ENCODE data around the gene FCHSD1.

Gene FCHSD1

DNA sequence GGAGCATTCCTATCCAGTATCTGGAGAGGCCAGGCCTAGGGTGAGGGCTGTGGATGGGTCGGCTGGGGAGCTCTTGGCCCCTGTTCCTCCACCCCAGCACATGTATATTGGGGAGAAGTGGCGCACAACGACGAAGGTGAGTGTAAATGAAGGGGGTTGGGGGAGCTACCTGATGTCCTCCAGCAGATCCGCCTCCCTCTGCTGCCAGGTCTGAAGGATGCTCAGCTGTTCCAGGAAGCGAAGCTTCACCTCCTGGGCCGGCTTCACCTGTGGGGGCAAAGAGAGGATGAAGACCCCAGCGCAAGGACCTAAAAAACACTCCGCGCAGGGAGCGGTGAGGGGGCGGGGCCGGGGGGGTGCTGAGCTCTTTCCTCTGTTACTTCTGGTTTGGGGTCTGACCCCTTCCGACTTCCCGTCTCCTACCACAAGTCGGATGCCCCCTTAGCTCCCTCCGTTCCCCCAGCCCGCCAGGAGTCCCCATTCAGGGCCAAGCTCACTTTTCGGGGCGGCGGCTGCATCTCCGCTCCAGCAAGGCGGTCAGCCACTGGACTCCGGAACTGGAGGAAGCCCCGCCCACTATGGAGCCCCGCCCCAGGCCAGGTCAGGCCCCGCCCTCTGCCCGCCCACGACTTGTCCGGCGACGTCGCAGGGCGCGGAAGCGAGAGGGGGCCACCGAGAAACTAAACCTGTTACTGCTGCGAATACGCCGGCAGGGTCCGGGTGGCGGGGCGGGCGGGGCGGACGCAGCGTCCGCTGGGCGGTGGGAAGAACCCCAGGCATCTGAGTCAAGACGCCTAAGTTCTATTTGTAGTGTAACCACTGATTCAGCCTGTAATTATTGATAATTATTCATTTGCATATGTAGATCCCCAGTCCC, at the start of gene FCHSD1:
Gene FCHSD1 (minus strand): TSS at position 568 of the 877 bp plus-strand sequence. CDS start 50 bp downstream, at position 518.
- in situ Hi-C loops (cut with HindIII; ENCODE audit: low pct_ligation_motif_present, low pct_unique_long_range_greater_than_20kb, low sequenced_read_pairs): no loop called here
- DNase-seq: peak; percentile 75

DNA sequence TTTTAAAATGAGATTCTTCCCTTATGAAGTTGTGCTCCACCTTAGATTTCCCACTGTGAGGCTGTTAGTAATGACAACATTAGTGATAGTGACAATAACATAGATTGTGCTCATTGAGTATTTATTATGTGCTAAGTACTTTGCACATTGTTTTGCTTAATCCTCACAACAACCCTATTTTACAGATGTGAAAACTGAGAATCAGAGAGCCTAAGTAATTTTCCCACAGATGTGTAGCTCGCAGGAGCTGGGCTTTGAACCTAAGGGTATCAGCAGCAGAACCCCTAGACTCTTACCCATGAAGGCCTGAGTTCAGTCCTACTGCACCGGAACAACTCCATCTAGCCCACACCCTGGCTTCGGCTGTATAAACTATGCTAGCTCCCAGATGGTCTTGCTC, 46.4 kb upstream of the FCHSD1 start:
- in situ Hi-C loops (cut with HindIII; ENCODE audit: low pct_ligation_motif_present, low pct_unique_long_range_greater_than_20kb, low sequenced_read_pairs): no loop called here
- DNase-seq: no peak

DNA sequence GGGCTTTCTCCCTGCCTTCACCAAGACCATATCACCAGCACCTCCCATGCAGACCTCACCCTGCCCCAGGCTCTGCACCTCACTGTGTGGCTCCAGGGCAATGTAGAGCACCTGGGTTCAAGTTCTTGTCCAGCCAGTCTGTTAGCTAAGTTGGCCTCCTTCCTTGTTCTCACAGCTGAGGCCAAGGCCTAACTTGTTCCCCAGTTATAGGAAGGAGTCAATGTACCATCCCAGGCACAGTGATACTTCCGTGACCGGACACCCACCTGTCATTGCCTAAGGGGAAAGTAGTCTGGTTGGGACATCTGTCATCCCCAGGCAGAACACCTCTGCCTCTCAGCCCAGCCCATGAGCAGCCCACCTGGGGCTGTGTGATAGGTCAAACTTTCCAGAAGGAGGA, 45.2 kb upstream of the FCHSD1 start:
- DNase-seq: no peak
- in situ Hi-C loops (cut with HindIII; ENCODE audit: low pct_ligation_motif_present, low pct_unique_long_range_greater_than_20kb, low sequenced_read_pairs): no loop called here

DNA sequence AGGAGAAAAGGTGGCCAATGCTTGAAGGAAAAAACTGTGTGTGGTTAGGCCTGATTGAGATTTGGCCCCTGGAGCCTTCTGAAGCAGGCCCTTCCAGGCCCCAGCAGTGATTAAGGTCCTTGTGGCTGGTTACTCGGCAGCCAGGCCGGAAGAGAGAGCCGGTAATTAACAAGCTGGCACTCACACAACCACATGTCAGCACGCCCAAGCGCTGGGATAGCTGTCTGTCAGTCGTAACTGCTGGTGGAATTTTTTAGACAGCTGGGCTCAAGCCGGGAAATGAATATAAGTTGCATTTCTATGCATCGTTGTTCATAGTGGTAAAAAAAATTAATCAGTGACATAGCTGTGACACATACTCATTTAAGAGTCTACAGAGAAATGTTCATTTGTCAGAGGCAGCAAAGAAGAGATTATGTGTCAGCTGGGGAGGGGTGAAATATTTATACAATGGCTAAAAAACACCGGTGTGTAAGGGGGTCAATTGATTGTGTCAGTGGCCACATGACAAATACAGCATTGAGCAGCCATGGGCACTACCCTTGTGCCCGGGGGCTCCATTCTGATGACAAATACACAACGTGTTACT, 44.5 kb upstream of the FCHSD1 start:
- no peak for DNase-seq
- in situ Hi-C loops (cut with HindIII; ENCODE audit: low pct_ligation_motif_present, low pct_unique_long_range_greater_than_20kb, low sequenced_read_pairs): no loop called here

DNA sequence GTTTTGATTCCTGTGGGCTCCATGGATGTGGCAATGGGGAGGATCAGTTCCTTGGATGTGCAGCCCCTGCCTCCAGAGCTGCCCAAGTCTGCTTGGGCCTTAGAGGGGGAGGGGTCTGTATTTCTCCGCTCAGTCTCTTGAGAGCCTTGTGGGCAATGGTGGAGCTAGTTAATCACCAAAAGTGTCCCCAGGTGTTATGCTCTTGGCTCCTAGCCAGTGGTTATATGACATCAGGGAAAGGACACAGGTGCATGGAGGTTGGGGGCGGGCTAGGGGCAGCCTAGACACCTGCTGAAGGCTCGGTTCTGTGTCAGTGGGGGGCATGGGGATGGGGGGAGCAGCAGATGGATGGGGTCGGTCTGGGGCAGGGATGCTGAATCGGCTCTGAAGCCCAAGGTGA, 43.3 kb upstream of the FCHSD1 start:
- DNase-seq: no peak
- in situ Hi-C loops (cut with HindIII; ENCODE audit: low pct_ligation_motif_present, low pct_unique_long_range_greater_than_20kb, low sequenced_read_pairs): no loop called here

DNA sequence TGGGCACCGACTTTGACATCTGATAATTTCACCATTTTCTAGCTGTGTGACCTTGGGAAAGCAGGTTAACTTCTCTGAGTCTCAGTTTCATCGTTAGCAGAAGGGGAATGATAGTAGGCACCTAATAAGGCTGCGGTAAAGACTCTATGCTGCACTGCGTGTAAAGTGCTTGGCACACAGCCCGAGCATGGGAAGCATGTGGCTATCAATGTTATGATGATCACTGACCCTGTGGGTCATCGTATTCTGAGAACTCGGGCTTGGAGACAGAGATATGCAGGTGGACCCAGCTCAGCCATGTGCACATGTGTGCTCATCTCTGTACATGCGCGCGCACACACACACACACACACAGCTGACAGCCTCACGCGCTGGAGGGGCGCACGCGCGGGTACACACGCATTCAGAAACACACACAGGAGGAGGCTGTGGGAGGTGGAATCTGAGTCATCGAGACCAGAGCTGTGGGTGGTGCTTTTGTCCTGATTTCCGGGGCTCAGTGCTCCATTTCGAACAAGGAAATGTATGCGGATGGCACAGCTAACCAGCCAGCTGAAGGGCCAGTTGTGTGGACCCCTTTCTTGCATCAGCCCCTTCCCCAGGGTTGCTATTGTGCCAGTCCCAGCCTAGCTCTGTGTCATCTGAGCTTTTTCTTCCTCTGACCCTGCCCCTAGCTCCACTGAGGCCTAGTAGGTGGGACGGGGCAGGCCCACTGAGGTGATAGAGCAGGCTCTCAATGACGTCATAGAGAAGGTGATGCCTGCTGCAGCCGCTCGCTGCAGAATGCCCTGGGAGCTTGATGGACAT, 41.9 kb upstream of the FCHSD1 start:
- DNase-seq: peak; percentile 24
- in situ Hi-C loops (cut with HindIII; ENCODE audit: low pct_ligation_motif_present, low pct_unique_long_range_greater_than_20kb, low sequenced_read_pairs): no loop called here

DNA sequence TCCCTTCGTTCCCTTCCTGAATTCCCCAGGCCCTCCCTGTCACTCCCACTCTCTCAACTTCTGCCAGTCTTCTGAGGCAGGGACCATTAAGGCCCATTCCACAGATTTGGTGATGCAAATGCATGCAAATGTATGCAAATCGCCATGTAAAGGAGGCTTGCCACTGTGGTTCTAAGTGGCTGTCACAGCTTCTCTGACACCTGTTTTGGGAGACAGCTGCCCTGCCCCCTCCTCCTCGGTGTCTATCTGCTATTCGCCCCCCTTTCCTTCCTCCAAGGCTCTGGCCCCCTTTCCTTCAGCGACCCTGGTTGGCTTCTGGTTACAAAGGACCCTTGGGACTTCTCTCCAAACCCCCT, 41.3 kb upstream of the FCHSD1 start:
- in situ Hi-C loops (cut with HindIII; ENCODE audit: low pct_ligation_motif_present, low pct_unique_long_range_greater_than_20kb, low sequenced_read_pairs): no loop called here
- DNase-seq: no peak

DNA sequence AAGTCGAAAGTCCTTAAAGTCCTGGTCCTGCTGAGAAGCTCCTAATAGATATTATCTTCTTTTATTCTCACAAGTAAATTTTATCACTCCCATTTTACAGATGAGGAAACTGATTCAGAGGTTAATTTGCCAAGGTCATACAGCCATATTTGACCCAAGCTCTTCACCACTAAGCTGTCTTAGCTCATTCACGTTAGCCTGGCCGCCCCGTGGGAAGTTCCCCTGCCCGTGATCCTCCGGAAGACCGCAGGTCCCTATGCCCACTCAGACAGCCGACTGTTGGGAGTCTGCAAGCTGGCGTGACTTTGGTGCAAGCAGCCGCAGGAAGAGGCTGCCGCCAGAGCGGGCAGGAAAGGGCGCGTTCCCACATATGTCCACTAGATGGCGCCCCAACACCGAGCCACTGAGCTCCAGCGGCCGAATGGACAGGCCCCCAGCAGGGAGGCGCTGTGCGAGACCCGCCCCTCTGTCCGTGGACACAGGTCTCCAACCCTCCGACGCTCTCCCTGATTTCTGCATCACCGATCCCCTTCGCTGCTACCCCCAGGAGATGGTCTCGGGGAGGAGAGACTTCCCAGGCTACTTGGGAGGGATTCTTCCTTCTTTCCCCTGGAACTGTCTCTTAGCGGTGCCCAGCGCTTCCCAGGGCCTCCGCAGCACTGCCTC, 40.8 kb upstream of the FCHSD1 start:
- DNase-seq: peak; percentile 71
- in situ Hi-C loops (cut with HindIII; ENCODE audit: low pct_ligation_motif_present, low pct_unique_long_range_greater_than_20kb, low sequenced_read_pairs): no loop called here

DNA sequence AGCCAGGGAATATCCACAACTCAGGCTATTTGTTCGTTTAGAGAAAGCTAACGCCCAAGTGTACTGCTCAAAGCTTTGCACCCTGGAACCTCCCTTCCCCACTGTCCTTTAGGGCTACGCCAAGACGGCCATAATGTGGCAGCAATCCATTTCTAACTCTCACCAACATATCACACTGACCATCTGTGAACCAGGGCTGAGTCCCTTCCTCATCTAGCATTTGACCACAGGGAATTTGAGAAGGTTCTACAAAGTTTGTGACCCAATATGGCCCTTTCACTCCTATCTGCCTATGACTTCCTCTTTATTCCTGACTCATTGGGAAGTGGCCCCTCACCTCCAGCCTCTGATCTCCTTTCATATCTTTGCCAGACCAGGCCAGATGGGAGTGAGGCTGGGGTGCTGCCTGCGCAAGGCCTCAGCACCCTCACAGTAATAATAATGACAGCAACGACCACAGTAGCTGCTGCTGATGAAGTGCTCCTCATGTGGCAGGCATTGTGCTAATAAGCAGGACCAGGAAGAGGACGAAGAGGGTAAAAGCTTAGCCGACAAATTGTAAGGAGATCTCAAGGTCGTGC, 40.2 kb upstream of the FCHSD1 start:
- in situ Hi-C loops (cut with HindIII; ENCODE audit: low pct_ligation_motif_present, low pct_unique_long_range_greater_than_20kb, low sequenced_read_pairs): no loop called here
- DNase-seq: no peak

DNA sequence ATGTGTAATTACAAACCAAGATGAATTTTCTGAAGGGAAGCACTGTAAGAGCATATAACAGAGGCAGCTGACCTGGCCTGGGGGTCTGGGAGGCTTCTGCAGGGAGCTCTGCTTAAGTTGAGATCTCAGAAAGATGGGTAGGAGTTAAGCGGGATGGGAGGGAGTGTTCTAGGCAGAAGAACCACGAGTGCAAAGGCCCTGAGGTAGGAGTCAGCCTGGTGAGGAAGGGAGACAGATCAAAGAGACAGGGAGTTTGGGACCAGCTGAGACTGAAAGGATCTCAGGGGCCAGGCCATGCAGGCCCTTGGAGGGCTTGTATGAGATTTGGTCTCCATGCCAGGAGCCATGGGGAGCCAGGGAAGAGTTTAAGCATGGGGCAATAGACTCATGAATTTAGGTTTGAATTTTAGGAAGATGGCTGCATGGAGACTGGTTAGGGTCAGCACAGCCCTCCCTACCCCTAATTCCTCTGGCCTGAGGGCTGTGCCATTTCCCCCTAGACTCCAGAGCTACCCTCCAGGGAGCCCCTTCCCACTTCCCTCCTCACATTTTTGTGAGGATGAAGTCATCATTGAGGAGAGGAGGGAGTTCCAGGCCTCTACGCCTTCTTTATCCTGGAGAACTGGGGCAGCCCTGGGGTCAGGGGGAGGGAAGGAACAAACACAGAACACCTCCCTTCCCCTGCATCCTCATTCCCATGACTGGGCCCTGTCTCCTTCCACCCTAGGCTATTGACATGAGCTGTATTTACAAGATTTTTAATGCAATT, 35.6 kb upstream of the FCHSD1 start:
- DNase-seq: no peak
- in situ Hi-C loops (cut with HindIII; ENCODE audit: low pct_ligation_motif_present, low pct_unique_long_range_greater_than_20kb, low sequenced_read_pairs): no loop called here

DNA sequence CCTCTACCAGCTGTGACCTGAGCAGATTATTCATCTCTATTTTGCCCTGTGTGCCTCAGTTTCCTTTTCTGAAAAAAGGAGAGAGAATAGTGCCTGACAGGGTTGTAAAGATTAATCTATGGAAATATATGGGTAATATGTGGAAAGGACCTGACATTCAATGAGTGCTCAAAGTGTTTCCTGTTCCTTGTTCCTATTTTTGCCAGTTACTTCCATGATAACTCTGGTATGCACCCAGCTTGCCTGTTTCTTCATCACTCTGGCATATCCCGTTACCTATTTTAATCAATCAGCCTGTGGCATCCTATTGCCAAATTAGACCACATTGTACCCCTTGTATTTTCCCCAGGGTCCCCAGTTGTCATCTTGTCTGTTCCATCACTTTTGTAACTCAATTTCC, 34.4 kb upstream of the FCHSD1 start:
- in situ Hi-C loops (cut with HindIII; ENCODE audit: low pct_ligation_motif_present, low pct_unique_long_range_greater_than_20kb, low sequenced_read_pairs): no loop called here
- DNase-seq: no peak

DNA sequence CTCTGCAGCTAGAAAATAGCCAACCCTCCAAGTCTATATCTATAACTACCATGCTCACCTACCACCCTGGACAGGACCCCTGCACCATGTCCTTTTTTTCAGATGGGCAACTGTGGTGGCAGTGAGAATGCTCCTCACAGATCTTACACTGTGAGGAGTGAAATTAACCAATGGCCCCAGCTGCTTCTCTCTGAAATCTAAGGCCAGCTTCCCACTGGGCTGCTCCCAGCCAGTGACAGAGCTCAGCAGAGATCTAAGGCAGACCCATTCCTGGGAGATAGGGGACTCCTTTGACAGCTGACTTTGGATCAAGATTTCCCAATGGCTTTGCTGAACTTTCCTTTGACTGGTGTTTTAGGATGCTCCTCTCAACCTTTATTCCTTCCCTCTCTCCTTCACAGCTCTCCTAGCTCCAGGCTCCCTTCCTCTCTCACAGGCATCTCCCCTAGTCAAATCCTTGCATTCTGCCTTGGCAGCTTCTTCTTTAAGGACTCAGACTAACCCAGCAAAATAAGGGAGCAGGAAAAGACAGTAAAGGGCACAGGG, 32.5 kb upstream of the FCHSD1 start:
- in situ Hi-C loops (cut with HindIII; ENCODE audit: low pct_ligation_motif_present, low pct_unique_long_range_greater_than_20kb, low sequenced_read_pairs): no loop called here
- no peak for DNase-seq

DNA sequence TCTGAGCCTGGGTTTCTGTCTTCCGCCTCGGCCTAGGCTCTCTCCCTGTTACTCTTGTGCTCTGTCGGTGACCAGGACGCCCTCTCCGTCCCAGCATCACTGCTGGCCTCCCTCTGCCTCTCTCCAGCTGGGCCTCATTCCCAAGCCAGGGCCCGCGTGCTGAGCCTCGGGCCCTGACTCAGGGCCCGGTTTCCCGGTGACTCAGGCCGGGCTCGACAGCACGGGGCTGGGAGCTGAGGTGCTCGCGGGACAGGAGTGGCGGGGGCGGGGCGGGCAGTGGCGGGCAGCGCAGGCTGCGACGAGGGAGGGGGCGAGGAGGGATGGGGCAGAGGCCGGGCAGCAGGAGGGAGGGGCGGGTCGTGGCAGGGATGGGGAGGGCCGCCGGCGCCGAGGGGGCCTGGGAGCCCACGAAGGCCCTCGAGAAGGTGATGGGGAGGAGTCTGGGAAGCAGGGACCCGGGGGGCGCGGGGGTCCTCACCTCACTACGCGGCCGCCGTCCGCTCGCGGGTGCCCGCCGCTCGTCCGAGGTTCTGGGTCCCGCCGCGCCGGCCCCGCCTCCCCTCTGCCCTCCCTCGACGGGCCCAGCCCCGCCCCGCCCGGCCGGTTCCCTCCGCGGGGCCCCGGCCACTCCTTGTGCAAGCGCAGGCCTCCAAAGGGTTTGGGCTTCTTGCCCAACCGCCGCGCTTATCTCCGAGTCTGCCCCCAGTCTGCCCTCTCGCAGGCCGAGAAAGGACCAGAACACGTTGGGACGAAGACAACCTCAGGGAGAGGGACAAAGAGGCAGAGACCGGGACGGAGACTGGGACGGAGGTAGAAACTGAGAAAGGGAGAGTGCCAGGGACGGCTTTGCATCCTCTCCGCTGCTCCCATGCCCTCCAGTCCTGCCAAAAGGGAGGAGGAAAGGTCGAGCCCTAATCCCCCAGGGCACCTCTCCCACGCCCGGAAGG, 30.8 kb upstream of the FCHSD1 start, which contains the start of gene ARAP3:
Gene ARAP3 (minus strand): TSS at position 536 of the 947 bp plus-strand sequence. CDS start 1,744 bp downstream, outside the sequence.
- DNase-seq: peak; percentile 77
- in situ Hi-C loops (cut with HindIII; ENCODE audit: low pct_ligation_motif_present, low pct_unique_long_range_greater_than_20kb, low sequenced_read_pairs): no loop called here

DNA sequence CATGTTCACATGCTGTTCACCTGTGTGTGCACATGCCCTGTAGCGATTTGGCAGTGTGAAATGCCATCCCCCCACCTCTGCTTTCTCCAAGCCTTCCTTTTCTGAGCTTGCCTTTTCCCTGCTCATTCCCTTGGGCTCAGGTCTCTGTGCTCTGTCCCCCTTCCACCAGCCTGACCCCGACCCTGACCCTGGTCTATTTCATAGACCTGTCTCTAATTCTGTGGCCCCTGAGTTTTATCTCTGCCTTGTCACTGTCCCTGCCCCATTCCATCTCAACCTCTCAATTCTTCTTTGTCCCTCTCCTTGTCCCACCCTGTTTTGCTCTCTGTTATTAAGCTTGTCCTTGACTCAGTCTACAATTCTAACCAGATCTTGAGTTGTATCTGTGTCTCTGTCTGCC, 30.1 kb upstream of the FCHSD1 start:
- in situ Hi-C loops (cut with HindIII; ENCODE audit: low pct_ligation_motif_present, low pct_unique_long_range_greater_than_20kb, low sequenced_read_pairs): no loop called here
- no peak for DNase-seq

DNA sequence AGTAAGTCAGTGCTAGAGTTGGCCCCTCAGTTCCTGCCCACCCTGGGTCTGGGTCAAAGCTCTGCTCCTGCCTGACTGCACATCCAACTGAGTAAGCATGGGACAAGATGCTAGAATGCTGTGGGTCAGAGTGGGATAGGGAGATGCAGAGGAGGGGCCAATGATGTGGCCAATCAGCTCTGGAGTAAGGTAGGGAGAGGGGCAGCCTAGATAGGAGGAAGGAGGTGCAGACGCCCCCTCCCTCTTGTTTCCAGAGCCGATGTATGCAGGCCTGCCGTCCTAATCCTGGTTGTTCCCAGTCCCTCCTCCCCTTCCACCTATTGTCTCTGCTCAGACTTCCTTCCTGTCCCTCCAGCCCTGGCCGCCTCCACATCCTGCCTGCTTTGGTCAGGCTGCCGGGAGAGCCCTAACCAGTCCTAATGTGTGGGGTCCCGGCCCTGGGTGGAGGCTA, 29.6 kb upstream of the FCHSD1 start:
- in situ Hi-C loops (cut with HindIII; ENCODE audit: low pct_ligation_motif_present, low pct_unique_long_range_greater_than_20kb, low sequenced_read_pairs): no loop called here
- DNase-seq: no peak

DNA sequence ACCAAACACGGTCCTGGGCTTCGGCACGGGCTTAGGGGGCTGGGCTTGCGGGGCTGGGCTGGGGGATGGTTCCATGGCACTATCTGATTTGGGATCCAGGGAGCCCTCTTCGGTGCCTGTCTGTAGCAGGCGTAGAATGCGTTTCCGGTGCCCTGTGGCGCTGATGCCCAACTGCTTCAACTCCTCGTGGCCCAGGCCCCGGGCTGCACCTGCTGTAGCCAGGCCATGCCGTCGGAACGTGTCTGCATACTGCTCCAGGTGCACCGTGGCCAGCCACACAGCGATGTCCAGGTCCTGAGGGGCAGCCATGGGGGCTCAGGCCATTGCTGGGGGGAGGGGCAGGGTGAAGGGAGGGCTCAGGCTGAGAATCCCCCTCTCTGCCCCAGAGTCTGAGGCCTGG, 29.0 kb upstream of the FCHSD1 start:
- in situ Hi-C loops (cut with HindIII; ENCODE audit: low pct_ligation_motif_present, low pct_unique_long_range_greater_than_20kb, low sequenced_read_pairs): no loop called here
- no peak for DNase-seq

Measured in ACHN (cell line).